ENCODE results near the gene DUSP2. TPM values are rescaled to one million over a fixed set of nuclear protein-coding genes. Genes with fewer than 3 reads are reported as not detected.

Gene DUSP2
- total and polyA plus RNA-seq, 9 of the 15 experiments (the other 6 are each of a cell fraction or from before 2014, with no cell fraction given) = 0.04 to 0.18 TPM; not detected in 7

DNA sequence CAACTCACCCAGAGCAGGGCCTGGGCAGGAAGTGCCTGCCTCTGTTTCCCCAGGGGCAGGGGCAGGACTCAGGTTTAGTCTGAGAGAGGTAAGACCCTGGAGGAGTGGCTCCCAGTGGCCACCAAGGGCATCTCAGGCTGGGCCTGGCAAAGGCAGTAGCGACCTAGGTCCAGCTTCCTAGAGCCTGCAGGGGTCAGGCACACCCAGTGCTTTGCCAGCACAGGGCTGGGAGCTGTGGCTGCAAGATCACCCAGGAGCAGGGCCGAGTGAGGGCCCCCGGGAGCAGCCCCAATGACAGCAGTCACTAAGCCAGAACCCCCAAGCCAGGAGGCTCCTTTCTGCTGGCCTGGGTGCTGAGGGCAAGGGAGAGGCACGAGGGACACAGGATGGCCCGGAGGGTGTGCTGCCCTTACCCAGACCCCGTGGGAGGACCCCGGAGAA, 8.8 kb upstream of the DUSP2 start:
- DNase-seq (ENCODE audit: extremely low read depth in 1 of 4, low spot score in 3 of 4) (no peak), ATAC-seq (peak; percentile 10; the same call in 1 of the 3 replicates), FAIRE-seq (no peak)
- peaks cover 20 to 36% of the 10 kb centered on the region in 2 experiments for H3K4me1 ChIP-seq (replicated peaks in 1 of 2; ENCODE audit: control insufficient read depth in 2 of 2, insufficient read depth in 2 of 2, low read length in 2 of 2)
- H3K27me3 ChIP-seq (ENCODE audit: control insufficient read depth in 2 of 2, insufficient read depth in 2 of 2, low read length in 2 of 2) = no peaks in the 10 kb centered on the region
- peaks cover 3% of the 10 kb centered on the region for H3K9me1 ChIP-seq (ENCODE audit: control insufficient read depth, insufficient read depth, low read length)
- no peaks in the 10 kb centered on the region for H4K20me1 ChIP-seq (replicated peaks; ENCODE audit: control insufficient read depth, insufficient read depth, low read length)
- no peaks in the 10 kb centered on the region for H3K79me2 ChIP-seq (ENCODE audit: control insufficient read depth, insufficient read depth, low read length)
- no peak overlapping the region for H3K27ac ChIP-seq (ENCODE audit: extremely low read depth, low read depth, low read length)
- no peaks in the 10 kb centered on the region for H3K9me3 ChIP-seq (replicated peaks; ENCODE audit: control insufficient read depth, insufficient read depth, low read depth, low read length)
- TF ChIP-seq, protein P1, sequence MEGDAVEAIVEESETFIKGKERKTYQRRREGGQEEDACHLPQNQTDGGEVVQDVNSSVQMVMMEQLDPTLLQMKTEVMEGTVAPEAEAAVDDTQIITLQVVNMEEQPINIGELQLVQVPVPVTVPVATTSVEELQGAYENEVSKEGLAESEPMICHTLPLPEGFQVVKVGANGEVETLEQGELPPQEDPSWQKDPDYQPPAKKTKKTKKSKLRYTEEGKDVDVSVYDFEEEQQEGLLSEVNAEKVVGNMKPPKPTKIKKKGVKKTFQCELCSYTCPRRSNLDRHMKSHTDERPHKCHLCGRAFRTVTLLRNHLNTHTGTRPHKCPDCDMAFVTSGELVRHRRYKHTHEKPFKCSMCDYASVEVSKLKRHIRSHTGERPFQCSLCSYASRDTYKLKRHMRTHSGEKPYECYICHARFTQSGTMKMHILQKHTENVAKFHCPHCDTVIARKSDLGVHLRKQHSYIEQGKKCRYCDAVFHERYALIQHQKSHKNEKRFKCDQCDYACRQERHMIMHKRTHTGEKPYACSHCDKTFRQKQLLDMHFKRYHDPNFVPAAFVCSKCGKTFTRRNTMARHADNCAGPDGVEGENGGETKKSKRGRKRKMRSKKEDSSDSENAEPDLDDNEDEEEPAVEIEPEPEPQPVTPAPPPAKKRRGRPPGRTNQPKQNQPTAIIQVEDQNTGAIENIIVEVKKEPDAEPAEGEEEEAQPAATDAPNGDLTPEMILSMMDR (IDR thresholded peaks at IDR 0.05 in 2 of 3, conservative IDR thresholded peaks at IDR 0.05 in 1 of 3; ENCODE audit: insufficient read depth in 2 of 3, low read depth in 1 of 3, low read length in 3 of 3) = peak; percentile 18 to 60 (median 22); a peak in 3 of 6 replicates
- TF ChIP-seq, protein P2, sequence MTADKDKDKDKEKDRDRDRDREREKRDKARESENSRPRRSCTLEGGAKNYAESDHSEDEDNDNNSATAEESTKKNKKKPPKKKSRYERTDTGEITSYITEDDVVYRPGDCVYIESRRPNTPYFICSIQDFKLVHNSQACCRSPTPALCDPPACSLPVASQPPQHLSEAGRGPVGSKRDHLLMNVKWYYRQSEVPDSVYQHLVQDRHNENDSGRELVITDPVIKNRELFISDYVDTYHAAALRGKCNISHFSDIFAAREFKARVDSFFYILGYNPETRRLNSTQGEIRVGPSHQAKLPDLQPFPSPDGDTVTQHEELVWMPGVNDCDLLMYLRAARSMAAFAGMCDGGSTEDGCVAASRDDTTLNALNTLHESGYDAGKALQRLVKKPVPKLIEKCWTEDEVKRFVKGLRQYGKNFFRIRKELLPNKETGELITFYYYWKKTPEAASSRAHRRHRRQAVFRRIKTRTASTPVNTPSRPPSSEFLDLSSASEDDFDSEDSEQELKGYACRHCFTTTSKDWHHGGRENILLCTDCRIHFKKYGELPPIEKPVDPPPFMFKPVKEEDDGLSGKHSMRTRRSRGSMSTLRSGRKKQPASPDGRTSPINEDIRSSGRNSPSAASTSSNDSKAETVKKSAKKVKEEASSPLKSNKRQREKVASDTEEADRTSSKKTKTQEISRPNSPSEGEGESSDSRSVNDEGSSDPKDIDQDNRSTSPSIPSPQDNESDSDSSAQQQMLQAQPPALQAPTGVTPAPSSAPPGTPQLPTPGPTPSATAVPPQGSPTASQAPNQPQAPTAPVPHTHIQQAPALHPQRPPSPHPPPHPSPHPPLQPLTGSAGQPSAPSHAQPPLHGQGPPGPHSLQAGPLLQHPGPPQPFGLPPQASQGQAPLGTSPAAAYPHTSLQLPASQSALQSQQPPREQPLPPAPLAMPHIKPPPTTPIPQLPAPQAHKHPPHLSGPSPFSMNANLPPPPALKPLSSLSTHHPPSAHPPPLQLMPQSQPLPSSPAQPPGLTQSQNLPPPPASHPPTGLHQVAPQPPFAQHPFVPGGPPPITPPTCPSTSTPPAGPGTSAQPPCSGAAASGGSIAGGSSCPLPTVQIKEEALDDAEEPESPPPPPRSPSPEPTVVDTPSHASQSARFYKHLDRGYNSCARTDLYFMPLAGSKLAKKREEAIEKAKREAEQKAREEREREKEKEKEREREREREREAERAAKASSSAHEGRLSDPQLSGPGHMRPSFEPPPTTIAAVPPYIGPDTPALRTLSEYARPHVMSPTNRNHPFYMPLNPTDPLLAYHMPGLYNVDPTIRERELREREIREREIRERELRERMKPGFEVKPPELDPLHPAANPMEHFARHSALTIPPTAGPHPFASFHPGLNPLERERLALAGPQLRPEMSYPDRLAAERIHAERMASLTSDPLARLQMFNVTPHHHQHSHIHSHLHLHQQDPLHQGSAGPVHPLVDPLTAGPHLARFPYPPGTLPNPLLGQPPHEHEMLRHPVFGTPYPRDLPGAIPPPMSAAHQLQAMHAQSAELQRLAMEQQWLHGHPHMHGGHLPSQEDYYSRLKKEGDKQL (CRISPR knock-in tag; IDR thresholded peaks at IDR 0.05; ENCODE audit: borderline replicate concordance) = no peak
- 25% methylated on average over 4 of the region's 7 CpGs for WGBS (ENCODE audit: insufficient coverage, low coverage, missing lambda C conversion rate)
- CTCF ChIA-PET (ENCODE audit: low intra/inter-chr PET ratio) = no interaction called here
- in situ Hi-C loops (cut with MboI) (no loop called here), intact Hi-C loops (cut with micrococcal nuclease) (no loop called here)
- no TSS peak for BruUV-seq (replicated peaks)
- H2AFZ ChIP-seq (ENCODE audit: low read depth, low read length) = no peak overlapping the region
- peak overlapping the region in 1 of 2 experiments; percentile 35; a peak in 1 of 4 replicates for H3K9ac ChIP-seq (ENCODE audit: insufficient read depth in 1 of 2, low read depth in 2 of 2, low read length in 2 of 2)
- H3K36me3 ChIP-seq (ENCODE audit: control insufficient read depth, insufficient read depth, low read length) = no peaks in the 10 kb centered on the region
- POLR2A ChIA-PET = no interaction called here
- H3K4me3 ChIP-seq = no peak overlapping the region
- no peak overlapping the region for H3K4me2 ChIP-seq (ENCODE audit: insufficient read depth, low read length)

Measured in K562 (cell line).